Kidney (tissue), 14 donors: Measurements from ENCODE around the gene CASKIN2. TPM values are rescaled to one million over a fixed set of nuclear protein-coding genes. Genes with fewer than 3 reads are reported as not detected.

Experiments
- DNase-seq, 5 donors: peaks; one replicate each; pipeline ENCODE4 v3.0.0-alpha.2; 2013 to 2020
- FAIRE-seq: peaks from 2 replicates; lab custom pipeline; 2012; peaks lifted over from hg19 to GRCh38; lab: Jason Lieb, UNC
- H3K27ac ChIP-seq, 2 donors: one replicate each; pipeline ENCODE4 v1.7.0; 2013; ENCODE audit warnings: low read depth in 2 of 2, low read length in 2 of 2, inconsistent platforms in 1 of 2
- H3K27me3 ChIP-seq: one replicate; pipeline ENCODE4 v1.7.1; 2013; ENCODE audit warnings: low read length, inconsistent platforms; ENCODE audit not compliant: control insufficient read depth, insufficient read depth
- H3K36me3 ChIP-seq, 3 donors: one replicate each; pipeline versions ENCODE4 v1.7.0 to v1.7.1; 2013; ENCODE audit warnings: low read length in 3 of 3, control low read depth in 1 of 3, inconsistent platforms in 1 of 3; ENCODE audit not compliant: insufficient read depth in 3 of 3, control insufficient read depth in 2 of 3
- H3K4me1 ChIP-seq, 3 donors: one replicate each; pipeline versions ENCODE4 v1.7.0 to v1.7.1; 2013; ENCODE audit warnings: low read length in 3 of 3, inconsistent platforms in 1 of 3, low read depth in 1 of 3; ENCODE audit not compliant: control insufficient read depth in 2 of 3, insufficient read depth in 2 of 3
- H3K4me3 ChIP-seq, 3 donors: one replicate each; pipeline versions ENCODE4 v1.7.0 to v1.8.1; 2013; ENCODE audit warnings: low read length in 3 of 3, control low read depth in 1 of 3, inconsistent platforms in 1 of 3
- H3K9ac ChIP-seq, 3 donors: one replicate each; pipeline versions ENCODE4 v1.7.0 to v1.7.1; 2013; ENCODE audit warnings: low read length in 3 of 3, control low read depth in 1 of 3, inconsistent platforms in 1 of 3
- H3K9me3 ChIP-seq, 3 donors: one replicate each; pipeline versions ENCODE4 v1.7.0 to v1.7.1; 2013; ENCODE audit warnings: low read length in 3 of 3, control low read depth in 1 of 3, inconsistent platforms in 1 of 3; ENCODE audit not compliant: control insufficient read depth in 2 of 3, insufficient read depth in 1 of 3
- intact Hi-C: fragments of 100-400 bp; cut with DNase I; formaldehyde crosslinking; loops from one replicate; pipeline ENCODE4 v1.11.1; 2022
- polyA plus RNA-seq: library from polyadenylated mRNA; stranded (reverse); fragments of 350-450 nt; fragmentation: Illumina TruSeq; extraction: RNeasy Lipid Tissue Mini Kit (QIAGEN cat#74804); gene quantifications from one replicate; pipeline ENCODE4 v1.2.3, GENCODE V29; 2014; ENCODE audit warnings: low read depth, low replicate concordance; ENCODE audit not compliant: insufficient read depth
- total RNA-seq: library from RNA; stranded (reverse); fragmentation: NEBNext Ultra II Directional; extraction: Animal tissue kit (Norgen Biotek cat#: 25700); gene quantifications from one replicate; pipeline ENCODE4 v1.2.1, GENCODE V29; 2021
- TF ChIP-seq, protein P1 (sequence below): IDR thresholded peaks from 3 replicates; pipeline ENCODE4 v1.5.1; 2012; ENCODE audit warnings: mild to moderate bottlenecking, moderate library complexity, borderline replicate concordance; ENCODE audit not compliant: insufficient read depth; ENCODE audit errors: extremely low read depth
- donor health status: control.
- donor health status: control.
- donor health status: control.
- donor health status: control.
- donor health status: control.
- donor health status: DM: yes; HTN: yes; CAD: no.
- donor health status: Normal renal cell carcinoma (clear cell type).

Gene CASKIN2
- total and polyA plus RNA-seq, 2 donors from 2014 or later: 25.0 to 98.6 TPM

GRCh38 chr17:75542728-75543336 lies 27.5 kb upstream of the CASKIN2 start:
- H3K4me1 ChIP-seq: peaks cover 0 to 66% (median 66%) of the 10 kb centered on the region in 3 donors
- H3K27ac ChIP-seq: peak overlapping the region; percentile 90 to 97
- peaks cover 0 to 8% (median 0%) of the 10 kb centered on the region in 3 donors for H3K36me3 ChIP-seq
- FAIRE-seq (no peak), DNase-seq (peak in 4 of 5 donors; percentile 52 to 74 (median 64))
- peak overlapping the region in 1 of 3 donors; percentile 82 for H3K9ac ChIP-seq
- no peaks in the 10 kb centered on the region for H3K9me3 ChIP-seq
- intact Hi-C loops: no loop called here
- TF ChIP-seq, protein P1, sequence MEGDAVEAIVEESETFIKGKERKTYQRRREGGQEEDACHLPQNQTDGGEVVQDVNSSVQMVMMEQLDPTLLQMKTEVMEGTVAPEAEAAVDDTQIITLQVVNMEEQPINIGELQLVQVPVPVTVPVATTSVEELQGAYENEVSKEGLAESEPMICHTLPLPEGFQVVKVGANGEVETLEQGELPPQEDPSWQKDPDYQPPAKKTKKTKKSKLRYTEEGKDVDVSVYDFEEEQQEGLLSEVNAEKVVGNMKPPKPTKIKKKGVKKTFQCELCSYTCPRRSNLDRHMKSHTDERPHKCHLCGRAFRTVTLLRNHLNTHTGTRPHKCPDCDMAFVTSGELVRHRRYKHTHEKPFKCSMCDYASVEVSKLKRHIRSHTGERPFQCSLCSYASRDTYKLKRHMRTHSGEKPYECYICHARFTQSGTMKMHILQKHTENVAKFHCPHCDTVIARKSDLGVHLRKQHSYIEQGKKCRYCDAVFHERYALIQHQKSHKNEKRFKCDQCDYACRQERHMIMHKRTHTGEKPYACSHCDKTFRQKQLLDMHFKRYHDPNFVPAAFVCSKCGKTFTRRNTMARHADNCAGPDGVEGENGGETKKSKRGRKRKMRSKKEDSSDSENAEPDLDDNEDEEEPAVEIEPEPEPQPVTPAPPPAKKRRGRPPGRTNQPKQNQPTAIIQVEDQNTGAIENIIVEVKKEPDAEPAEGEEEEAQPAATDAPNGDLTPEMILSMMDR: no peak
- peak overlapping the region in 2 of 3 donors; percentile 52 to 59 for H3K4me3 ChIP-seq
- no peaks in the 10 kb centered on the region for H3K27me3 ChIP-seq

- TF ChIP-seq, protein P1: no peak
- Histone ChIP-seq H3K36me3 (peaks cover 0 to 7% (median 0%) of the 10 kb centered on the region in 3 donors), H3K9me3 (no peaks in the 10 kb centered on the region), H3K27me3 (no peaks in the 10 kb centered on the region), H3K4me1 (peaks cover 0 to 66% (median 66%) of the 10 kb centered on the region in 3 donors), H3K4me3 (peak overlapping the region in 1 of 3 donors; percentile 59), H3K9ac (peak overlapping the region in 1 of 3 donors; percentile 56), H3K27ac (peak overlapping the region; percentile 90 to 97)
- DNase-seq (peak in 1 of 5 donors; percentile 35), FAIRE-seq (no peak)
- intact Hi-C loops: no loop called here
Observed at GRCh38 chr17:75542229-75542628, 26.9 kb upstream of the CASKIN2 start.

DNA sequence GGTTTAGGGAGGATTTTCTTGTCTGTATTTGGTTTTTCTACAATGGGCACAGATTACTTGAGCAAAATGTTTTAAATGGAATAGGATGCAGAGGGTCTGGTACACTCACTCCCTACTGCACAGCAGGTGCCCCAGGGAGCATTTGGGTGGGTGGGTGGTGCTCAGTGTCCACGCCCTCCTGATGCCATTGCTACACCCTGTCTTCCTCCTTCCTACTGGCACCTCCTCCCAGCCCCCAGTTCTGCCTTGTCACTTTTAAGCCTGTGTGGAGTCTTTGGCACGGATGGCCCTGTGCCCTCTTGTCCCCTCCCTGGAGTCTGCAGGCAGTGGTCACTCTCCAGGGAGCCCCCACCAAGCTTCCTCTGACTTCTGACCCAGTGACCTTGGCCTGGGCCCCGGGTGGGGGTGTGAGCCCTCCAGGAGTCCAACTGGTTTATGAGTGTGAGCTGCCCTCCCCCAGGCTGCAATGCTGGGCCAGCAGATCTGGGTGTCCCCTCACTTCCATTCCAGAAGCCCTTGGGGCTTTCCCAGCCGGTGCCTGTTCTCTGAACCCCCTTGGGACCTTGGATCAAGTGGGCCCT lies 25.7 kb upstream of the CASKIN2 start:
- Histone ChIP-seq H3K27ac (peak overlapping the region; percentile 59 to 97), H3K4me3 (no peak overlapping the region), H3K27me3 (no peaks in the 10 kb centered on the region), H3K36me3 (peaks cover 0 to 4% (median 0%) of the 10 kb centered on the region in 3 donors), H3K9me3 (no peaks in the 10 kb centered on the region), H3K9ac (peak overlapping the region in 1 of 3 donors; percentile 61), H3K4me1 (peaks cover 0 to 63% (median 63%) of the 10 kb centered on the region in 3 donors)
- FAIRE-seq (no peak), DNase-seq (peak in 1 of 5 donors; percentile 40)
- intact Hi-C loops: no loop called here
- TF ChIP-seq, protein P1: no peak
